ENCODE results near the gene MRPS6.

DNA sequence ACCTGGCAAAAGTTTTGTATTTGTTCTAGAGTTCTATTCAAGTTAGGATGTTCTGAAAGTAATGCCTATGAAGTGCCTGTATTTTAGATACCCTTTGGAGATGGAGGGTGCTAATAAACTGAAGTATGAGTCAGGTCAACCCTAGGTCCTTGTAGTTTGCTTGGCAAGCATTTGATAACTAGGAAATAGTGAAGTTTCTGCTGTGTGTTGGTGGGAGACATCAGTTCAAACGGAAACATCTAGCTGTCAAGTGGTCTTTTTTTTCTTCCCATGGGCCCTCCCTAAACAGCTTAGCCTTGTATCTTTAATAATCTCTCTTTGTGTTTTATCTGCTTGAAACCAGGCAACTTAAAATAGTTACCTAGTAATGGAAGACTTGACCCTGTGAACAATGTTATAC is 4.5 kb downstream of the MRPS6 start:
- no peak for TF ChIP-seq POLR2A (IDR thresholded peaks at IDR 0.05)
- TF ChIP-seq, protein P1, sequence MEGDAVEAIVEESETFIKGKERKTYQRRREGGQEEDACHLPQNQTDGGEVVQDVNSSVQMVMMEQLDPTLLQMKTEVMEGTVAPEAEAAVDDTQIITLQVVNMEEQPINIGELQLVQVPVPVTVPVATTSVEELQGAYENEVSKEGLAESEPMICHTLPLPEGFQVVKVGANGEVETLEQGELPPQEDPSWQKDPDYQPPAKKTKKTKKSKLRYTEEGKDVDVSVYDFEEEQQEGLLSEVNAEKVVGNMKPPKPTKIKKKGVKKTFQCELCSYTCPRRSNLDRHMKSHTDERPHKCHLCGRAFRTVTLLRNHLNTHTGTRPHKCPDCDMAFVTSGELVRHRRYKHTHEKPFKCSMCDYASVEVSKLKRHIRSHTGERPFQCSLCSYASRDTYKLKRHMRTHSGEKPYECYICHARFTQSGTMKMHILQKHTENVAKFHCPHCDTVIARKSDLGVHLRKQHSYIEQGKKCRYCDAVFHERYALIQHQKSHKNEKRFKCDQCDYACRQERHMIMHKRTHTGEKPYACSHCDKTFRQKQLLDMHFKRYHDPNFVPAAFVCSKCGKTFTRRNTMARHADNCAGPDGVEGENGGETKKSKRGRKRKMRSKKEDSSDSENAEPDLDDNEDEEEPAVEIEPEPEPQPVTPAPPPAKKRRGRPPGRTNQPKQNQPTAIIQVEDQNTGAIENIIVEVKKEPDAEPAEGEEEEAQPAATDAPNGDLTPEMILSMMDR (IDR thresholded peaks at IDR 0.05) = no peak
